OCI-LY7 (cell line): ENCODE measurements around the gene PDE6H.

ENCODE experiments used
- CTCF ChIP-seq: fragments of 200-600 bp; sonication (generic); conservative IDR thresholded peaks from 2 replicates; pipeline ENCODE4 v1.5.1; 2014; ENCODE audit warnings: mild to moderate bottlenecking, antibody characterized with exemption, low read length, moderate library complexity, mixed read lengths
- EZH2phosphoT487 ChIP-seq: fragments of 200-600 bp; sonication (generic); IDR thresholded peaks from 2 replicates; pipeline ENCODE4 v1.6.1; 2018; ENCODE audit warnings: low read depth, borderline replicate concordance, mild to moderate bottlenecking, mixed run types, antibody characterized with exemption, low read length, moderate library complexity, mixed read lengths

- no peak for TF ChIP-seq CTCF
- TF ChIP-seq EZH2phosphoT487, result no peak
Observed at GRCh38 chr12:14950982-14951746, 21.7 kb upstream of the PDE6H start.
